G401 (cell line): Measurements from ENCODE around the gene HCN4. TPM values are rescaled to one million over a fixed set of nuclear protein-coding genes. Genes with fewer than 3 reads are reported as not detected.

ENCODE experiments used
- DNase-seq: peaks from one replicate; pipeline ENCODE4 v3.0.0-alpha.2; 2015; ENCODE audit warnings: low spot score
- in situ Hi-C: cut with HindIII; loops from 2 replicates; pipeline ENCODE4 v1.10.0; 2016; ENCODE audit warnings: low sequenced_read_pairs, mixed read lengths
- total RNA-seq: library from RNA; depleted of rRNA; stranded (reverse); fragments of >200 nt; shearing (Covaris generic); gene quantifications from 2 replicates; pipeline ENCODE4 v1.2.3, GENCODE V29; 2014; rRNA removed

The HCN4 gene
- total RNA-seq, 1 experiment from 2014 or later: not detected

DNA sequence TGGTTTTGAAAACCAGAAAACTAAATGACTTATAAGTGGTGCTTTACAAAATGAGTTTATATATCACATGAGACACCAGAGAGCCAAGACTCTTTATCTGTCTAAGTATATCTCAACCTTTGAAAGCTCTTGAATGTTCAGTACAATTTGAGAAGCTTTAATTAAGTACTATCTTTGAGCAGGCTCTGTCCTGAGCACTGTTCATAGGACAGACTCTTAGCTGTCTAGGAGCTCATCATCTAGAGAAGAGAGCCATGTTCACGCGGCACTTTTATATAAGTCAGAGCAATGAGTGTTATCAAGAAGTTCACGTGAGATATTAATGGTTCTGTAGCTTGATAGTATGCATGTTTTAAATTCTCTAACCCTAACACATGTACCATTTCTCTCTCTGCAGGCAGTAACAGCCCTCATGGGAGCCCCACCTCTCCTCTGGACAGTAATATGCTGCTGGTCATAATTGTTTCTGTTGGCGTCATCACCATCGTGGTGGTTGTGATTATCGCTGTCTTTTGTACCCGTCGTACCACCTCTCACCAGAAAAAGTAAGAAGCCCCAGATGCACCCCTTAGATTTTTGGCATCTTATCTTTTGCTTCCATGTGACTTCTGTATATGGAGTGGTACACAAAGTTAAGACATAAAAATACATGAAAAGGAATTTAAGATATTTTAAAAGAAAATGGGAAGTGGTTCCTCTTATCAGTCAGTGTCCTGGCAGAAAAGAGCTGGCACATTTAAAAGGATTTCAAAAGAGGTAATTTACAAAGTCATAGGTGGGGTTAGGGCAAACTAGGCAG, 86.0 kb downstream of the HCN4 start:
- in situ Hi-C loops: no loop called here
- DNase-seq: no peak

DNA sequence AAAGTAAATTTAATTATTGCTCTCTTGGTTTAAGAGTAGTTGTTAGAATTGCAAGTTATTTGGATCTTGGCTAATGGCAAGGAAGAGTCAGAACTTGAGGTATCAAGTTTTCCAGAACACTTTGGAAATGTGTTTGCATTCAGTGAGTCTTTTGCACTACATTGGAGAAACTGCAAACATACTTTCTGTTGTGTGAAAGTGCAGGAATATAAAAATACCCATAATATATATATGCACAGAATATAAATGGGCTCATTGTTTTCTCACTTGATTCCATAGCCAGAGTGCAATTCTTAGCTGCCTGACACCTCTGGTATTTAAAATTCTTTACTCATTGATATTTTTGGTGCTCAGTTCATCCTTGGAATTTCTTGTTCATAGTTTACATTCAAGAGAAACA, 92.9 kb downstream of the HCN4 start:
- in situ Hi-C loops: no loop called here
- no peak for DNase-seq

DNA sequence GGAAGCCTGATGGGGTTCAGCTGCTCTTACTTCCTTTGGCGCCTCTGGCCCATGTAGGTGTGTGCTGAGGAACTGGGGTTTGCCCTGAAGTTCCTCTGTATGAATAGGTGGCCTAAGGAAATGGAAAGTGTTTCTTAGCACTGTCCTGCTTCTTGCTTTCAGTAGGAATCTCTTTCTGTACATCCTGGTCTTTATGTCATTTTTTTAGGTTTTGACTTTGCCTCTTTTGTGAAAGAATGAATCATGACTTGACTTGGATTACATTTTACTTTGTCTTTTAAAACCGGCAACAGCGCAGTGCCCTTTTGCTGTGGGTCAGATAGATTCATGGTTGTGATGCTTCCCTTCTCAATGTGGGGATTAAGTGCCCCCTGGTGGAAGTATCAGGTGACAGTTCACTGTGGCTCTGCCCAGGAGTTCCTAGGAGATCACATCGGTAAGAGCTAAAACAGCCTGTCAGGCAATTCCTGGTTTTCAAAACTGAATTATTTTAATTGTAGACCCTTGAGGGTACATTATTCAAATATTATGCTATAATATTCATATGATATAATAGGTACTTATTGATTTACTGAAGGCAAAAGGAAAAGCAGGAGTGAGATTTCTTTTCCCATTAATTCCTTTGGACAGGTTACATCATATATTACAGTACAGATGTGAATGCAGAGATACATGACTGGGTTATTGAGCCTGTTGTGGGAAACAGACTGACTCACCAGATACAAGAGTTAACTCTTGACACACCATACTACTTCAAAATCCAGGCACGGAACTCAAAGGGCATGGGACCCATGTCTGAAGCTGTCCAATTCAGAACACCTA, 95.4 kb downstream of the HCN4 start:
- in situ Hi-C loops: no loop called here
- DNase-seq: peak; percentile 79

DNA sequence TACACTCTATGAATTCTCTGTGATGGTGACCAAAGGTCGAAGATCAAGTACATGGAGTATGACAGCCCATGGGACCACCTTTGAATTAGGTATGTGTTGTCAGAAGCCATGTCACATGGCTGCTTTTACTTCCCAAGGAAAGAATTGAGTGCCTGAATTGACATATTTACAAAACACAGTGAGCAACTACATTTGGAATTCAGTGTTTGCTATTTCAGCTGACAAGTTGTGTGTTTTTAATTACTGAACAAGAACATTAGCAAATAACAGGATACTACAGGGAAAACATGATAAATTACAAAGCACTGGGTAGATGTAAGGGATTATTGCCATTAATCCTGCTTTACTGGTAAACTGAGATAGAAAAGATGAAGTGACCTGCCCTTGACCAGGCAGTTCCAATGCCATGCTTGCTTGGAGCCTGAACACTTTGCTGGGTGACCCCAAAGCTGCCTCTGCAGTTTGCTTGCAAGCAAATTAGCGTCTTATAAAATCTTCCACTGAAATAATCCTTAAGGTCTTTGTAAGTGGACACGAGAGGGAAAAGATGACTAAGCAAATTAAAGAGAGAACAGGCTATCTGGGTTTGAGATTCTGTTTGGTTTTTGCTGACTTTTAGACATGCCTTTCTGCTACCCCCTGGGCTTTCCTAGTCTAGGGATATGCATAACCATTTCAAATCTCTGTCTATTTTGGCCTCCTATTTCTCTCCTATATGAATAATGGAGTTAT, 98.2 kb downstream of the HCN4 start:
- in situ Hi-C loops: no loop called here
- no peak for DNase-seq

Other genes starting within 250 kb of the HCN4 start
- not detected in 2 replicates for gene REC114, start 74.2 kb upstream of the HCN4 start, total RNA-seq